ENCODE data around the gene SFXN3. TPM values are rescaled to one million over a fixed set of nuclear protein-coding genes. Genes with fewer than 3 reads are reported as not detected.

The SFXN3 gene
- total RNA-seq, 6 donors from 2014 or later: 59.6 to 360 (median 100) TPM

- Histone ChIP-seq H3K4me1 (peaks cover 14 to 24% (median 20%) of the 10 kb centered on the region in 4 donors), H3K36me3 (no peaks in the 10 kb centered on the region), H3K4me3 (no peak overlapping the region), H3K27me3 (no peaks in the 10 kb centered on the region), H3K27ac (no peak overlapping the region), H3K9me3 (no peaks in the 10 kb centered on the region)
- DNase-seq (no peak), ATAC-seq (ENCODE audit: low FRiP score in 2 of 2) (no peak)
- no peak for TF ChIP-seq EP300 (IDR thresholded peaks at IDR 0.05)
- no peak for TF ChIP-seq POLR2A (IDR thresholded peaks at IDR 0.05)
- no peak for TF ChIP-seq POLR2AphosphoS5 (IDR thresholded peaks at IDR 0.05)
- TF ChIP-seq CTCF (IDR thresholded peaks at IDR 0.05): no peak
- 62 to 69% methylated on average over 7 of the region's 7 CpGs for WGBS, 2 donors
Observed at GRCh38 chr10:101028446-101029337, 2.3 kb upstream of the SFXN3 start.

GRCh38 chr10:101029520-101030295 is 1.3 kb upstream of the SFXN3 start:
- ATAC-seq (ENCODE audit: low FRiP score in 2 of 2) (no peak), DNase-seq (peak in 1 of 2 donors; percentile 76)
- Histone ChIP-seq H3K27ac (no peak overlapping the region), H3K9me3 (no peaks in the 10 kb centered on the region), H3K36me3 (peaks cover 0 to 3% (median 1%) of the 10 kb centered on the region in 4 donors), H3K4me3 (no peak overlapping the region), H3K4me1 (peaks cover 14 to 24% (median 21%) of the 10 kb centered on the region in 4 donors), H3K27me3 (no peaks in the 10 kb centered on the region)
- TF ChIP-seq EP300 (IDR thresholded peaks at IDR 0.05) (no peak), CTCF (IDR thresholded peaks at IDR 0.05) (peak in 1 of 6 experiments; percentile 13)
- WGBS, 2 donors: 55 to 67% methylated on average over 17 to 19 of the region's 27 CpGs

GRCh38 chr10:101030496-101031127 is 422 bp upstream of the SFXN3 start:
- peaks cover 14 to 24% (median 21%) of the 10 kb centered on the region in 4 donors for H3K4me1 ChIP-seq
- H3K4me3 ChIP-seq: peak overlapping the region in 3 of 4 donors; percentile 56 to 87 (median 85)
- no peaks in the 10 kb centered on the region for H3K27me3 ChIP-seq
- WGBS, 2 donors: 17 to 26% methylated on average over 9 to 10 of the region's 25 CpGs
- H3K36me3 ChIP-seq: peaks cover 0 to 12% (median 10%) of the 10 kb centered on the region in 4 donors
- peak overlapping the region in 3 of 4 donors; percentile 93 to 99 (median 97) for H3K27ac ChIP-seq
- no peak for DNase-seq
- no peak for ATAC-seq (ENCODE audit: low FRiP score in 2 of 2)
- no peak for TF ChIP-seq POLR2A (IDR thresholded peaks at IDR 0.05)
- TF ChIP-seq EP300 (IDR thresholded peaks at IDR 0.05): no peak
- peak in 1 of 6 experiments; percentile 10 for TF ChIP-seq CTCF (IDR thresholded peaks at IDR 0.05)
- no peaks in the 10 kb centered on the region for H3K9me3 ChIP-seq

- peaks cover 14 to 24% (median 21%) of the 10 kb centered on the region in 4 donors for H3K4me1 ChIP-seq
- no peaks in the 10 kb centered on the region for H3K9me3 ChIP-seq
- DNase-seq (peak; percentile 83 to 97), ATAC-seq (ENCODE audit: low FRiP score in 2 of 2) (peak; percentile 79 to 87)
- peak overlapping the region; percentile 93 to 99 (median 96) for H3K27ac ChIP-seq
- H3K36me3 ChIP-seq: peaks cover 6 to 26% (median 24%) of the 10 kb centered on the region in 4 donors
- no peaks in the 10 kb centered on the region for H3K27me3 ChIP-seq
- peak overlapping the region; percentile 56 to 87 (median 80) for H3K4me3 ChIP-seq
- 0 to 2% methylated on average over 9 to 27 of the region's 47 CpGs for WGBS, 2 donors
- peak in 2 of 4 donors; percentile 54 to 79 for TF ChIP-seq POLR2A (IDR thresholded peaks at IDR 0.05)
- TF ChIP-seq POLR2AphosphoS5 (IDR thresholded peaks at IDR 0.05): peak; percentile 73 to 78
- no peak for TF ChIP-seq EP300 (IDR thresholded peaks at IDR 0.05)
- no peak for TF ChIP-seq CTCF (IDR thresholded peaks at IDR 0.05)
Observed at GRCh38 chr10:101031796-101032636, 982 bp downstream of the SFXN3 start.

Data from upper lobe of left lung (tissue), 6 donors.